MG63 (cell line): Measurements from ENCODE around the gene UBXN11. TPM values are rescaled to one million over a fixed set of nuclear protein-coding genes. Genes with fewer than 3 reads are reported as not detected.

ENCODE experiments used
- DNase-seq: peaks from one replicate; pipeline ENCODE4 v3.0.0-alpha.2; 2020
- H3K27me3 ChIP-seq: fragments of 250-450 bp; sonication (Bioruptor Pico); 2 replicates; pipeline ENCODE4 v1.5.1; 2020; ENCODE audit warnings: mild to moderate bottlenecking, moderate library complexity
- H3K36me3 ChIP-seq: fragments of 250-450 bp; sonication (Bioruptor Pico); 2 replicates; pipeline ENCODE4 v1.5.1; 2020; ENCODE audit warnings: mild to moderate bottlenecking, moderate library complexity
- H3K4me3 ChIP-seq: fragments of 250-450 bp; sonication (Bioruptor Pico); 2 replicates; pipeline ENCODE4 v1.5.1; 2020; ENCODE audit warnings: mild to moderate bottlenecking, moderate library complexity
- H3K9me3 ChIP-seq: fragments of 250-450 bp; sonication (Bioruptor Pico); 2 replicates; pipeline ENCODE4 v1.5.1; 2020; ENCODE audit warnings: mild to moderate bottlenecking, moderate library complexity
- total RNA-seq: library from RNA; depleted of rRNA; stranded (reverse); fragments of >200 nt; shearing (Covaris generic); gene quantifications from 2 replicates; pipeline ENCODE4 v1.2.3, GENCODE V29; 2014; ENCODE audit warnings: low replicate concordance

The UBXN11 gene
- total RNA-seq, 1 experiment from 2014 or later = 3.9 TPM

GRCh38 chr1:26282401-26282918 is 24.0 kb downstream of the UBXN11 start:
- no peak for DNase-seq
- Histone ChIP-seq H3K4me3 (no peak overlapping the region), H3K9me3 (no peaks in the 10 kb centered on the region), H3K36me3 (peaks cover 27% of the 10 kb centered on the region), H3K27me3 (no peaks in the 10 kb centered on the region)

- no peak for DNase-seq
- H3K27me3 ChIP-seq = no peaks in the 10 kb centered on the region
- no peak overlapping the region for H3K4me3 ChIP-seq
- no peaks in the 10 kb centered on the region for H3K9me3 ChIP-seq
- peaks cover 32% of the 10 kb centered on the region for H3K36me3 ChIP-seq
Measured at GRCh38 chr1:26281971-26282370, 24.5 kb downstream of the UBXN11 start.

- Histone ChIP-seq H3K36me3 (peaks cover 37% of the 10 kb centered on the region), H3K9me3 (no peaks in the 10 kb centered on the region), H3K27me3 (no peaks in the 10 kb centered on the region), H3K4me3 (peak overlapping the region; percentile 92; the same call in 1 of the 2 replicates)
- no peak for DNase-seq
Measured at GRCh38 chr1:26281091-26281958, 25.1 kb downstream of the UBXN11 start.

- H3K36me3 ChIP-seq = peaks cover 38% of the 10 kb centered on the region
- H3K9me3 ChIP-seq = no peaks in the 10 kb centered on the region
- H3K27me3 ChIP-seq = no peaks in the 10 kb centered on the region
- H3K4me3 ChIP-seq = peak overlapping the region; percentile 92
- peak; percentile 70 for DNase-seq
Measured at GRCh38 chr1:26280333-26281042, 25.9 kb downstream of the UBXN11 start.

GRCh38 chr1:26279456-26280332 is 26.7 kb downstream of the UBXN11 start, which contains the start of gene SH3BGRL3:
Gene SH3BGRL3 (plus strand): TSS chr1:26280086. CDS start chr1:26280156, 70 bp downstream.
- H3K4me3 ChIP-seq = peak within 1 kb of the TSS; percentile 92
- peaks cover 43% of the 10 kb centered on the region for H3K36me3 ChIP-seq
- H3K9me3 ChIP-seq = no peaks in the 10 kb centered on the region
- DNase-seq = peak; percentile 89
- H3K27me3 ChIP-seq = no peaks in the 10 kb centered on the region

GRCh38 chr1:26278724-26279455 is 27.5 kb downstream of the UBXN11 start:
- no peaks in the 10 kb centered on the region for H3K9me3 ChIP-seq
- peaks cover 51% of the 10 kb centered on the region for H3K36me3 ChIP-seq
- peak overlapping the region; percentile 92 for H3K4me3 ChIP-seq
- no peaks in the 10 kb centered on the region for H3K27me3 ChIP-seq
- peak; percentile 73 for DNase-seq

GRCh38 chr1:26278303-26278702 is 28.1 kb downstream of the UBXN11 start:
- no peak overlapping the region for H3K4me3 ChIP-seq
- H3K36me3 ChIP-seq = peaks cover 51% of the 10 kb centered on the region
- peak; percentile 94 for DNase-seq
- no peaks in the 10 kb centered on the region for H3K9me3 ChIP-seq
- H3K27me3 ChIP-seq = no peaks in the 10 kb centered on the region

DNA sequence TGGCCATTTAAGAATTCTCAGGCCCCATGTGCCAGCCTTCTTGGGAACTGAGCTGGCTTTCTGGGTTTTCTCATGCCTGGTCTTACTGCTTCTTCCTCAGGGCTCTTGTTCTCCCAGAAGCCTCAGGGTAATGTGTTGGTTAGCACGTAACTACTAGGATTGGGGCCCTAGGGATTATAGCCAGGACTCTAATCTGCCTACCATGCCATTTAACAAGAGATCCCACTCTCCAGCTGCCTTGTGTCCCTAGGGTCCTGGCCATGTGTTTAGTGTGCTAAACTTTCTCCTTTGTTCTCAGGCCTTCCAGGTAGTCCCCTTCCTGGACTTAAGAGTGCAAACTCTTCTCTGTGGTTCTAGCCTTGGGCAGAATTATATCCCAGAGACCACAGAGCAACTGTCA is 28.7 kb downstream of the UBXN11 start:
- DNase-seq = no peak
- H3K36me3 ChIP-seq = peaks cover 52% of the 10 kb centered on the region
- no peak overlapping the region for H3K4me3 ChIP-seq

GRCh38 chr1:26277261-26277661 is 29.2 kb downstream of the UBXN11 start:
- no peaks in the 10 kb centered on the region for H3K9me3 ChIP-seq
- peaks cover 51% of the 10 kb centered on the region for H3K36me3 ChIP-seq
- H3K27me3 ChIP-seq = no peaks in the 10 kb centered on the region
- no peak for DNase-seq
- H3K4me3 ChIP-seq = no peak overlapping the region

More for the DNA sequence above, 28.7 kb downstream of the UBXN11 start:
- no peaks in the 10 kb centered on the region for H3K9me3 ChIP-seq
- H3K27me3 ChIP-seq = no peaks in the 10 kb centered on the region

DNA sequence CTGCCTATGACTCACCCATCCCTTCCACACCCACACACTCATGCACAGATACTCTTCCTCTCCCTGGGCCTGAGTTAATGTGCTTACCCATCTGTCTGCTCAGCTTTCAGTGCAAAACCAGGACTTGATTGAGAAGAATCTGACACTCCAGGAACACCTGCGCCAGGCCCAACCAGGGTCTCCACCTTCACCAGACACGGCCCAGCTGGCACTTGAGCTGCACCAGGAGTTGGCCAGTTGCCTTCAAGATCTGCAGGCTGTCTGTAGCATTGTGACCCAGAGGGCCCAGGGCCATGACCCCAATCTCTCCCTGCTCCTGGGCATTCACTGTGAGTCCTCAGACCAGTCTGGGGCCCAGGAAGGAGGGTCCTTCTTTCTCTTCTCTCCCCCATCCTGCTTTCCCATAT is 30.0 kb downstream of the UBXN11 start:
- Histone ChIP-seq H3K4me3 (no peak overlapping the region), H3K9me3 (no peaks in the 10 kb centered on the region), H3K36me3 (peaks cover 52% of the 10 kb centered on the region), H3K27me3 (no peaks in the 10 kb centered on the region)
- DNase-seq = no peak

DNA sequence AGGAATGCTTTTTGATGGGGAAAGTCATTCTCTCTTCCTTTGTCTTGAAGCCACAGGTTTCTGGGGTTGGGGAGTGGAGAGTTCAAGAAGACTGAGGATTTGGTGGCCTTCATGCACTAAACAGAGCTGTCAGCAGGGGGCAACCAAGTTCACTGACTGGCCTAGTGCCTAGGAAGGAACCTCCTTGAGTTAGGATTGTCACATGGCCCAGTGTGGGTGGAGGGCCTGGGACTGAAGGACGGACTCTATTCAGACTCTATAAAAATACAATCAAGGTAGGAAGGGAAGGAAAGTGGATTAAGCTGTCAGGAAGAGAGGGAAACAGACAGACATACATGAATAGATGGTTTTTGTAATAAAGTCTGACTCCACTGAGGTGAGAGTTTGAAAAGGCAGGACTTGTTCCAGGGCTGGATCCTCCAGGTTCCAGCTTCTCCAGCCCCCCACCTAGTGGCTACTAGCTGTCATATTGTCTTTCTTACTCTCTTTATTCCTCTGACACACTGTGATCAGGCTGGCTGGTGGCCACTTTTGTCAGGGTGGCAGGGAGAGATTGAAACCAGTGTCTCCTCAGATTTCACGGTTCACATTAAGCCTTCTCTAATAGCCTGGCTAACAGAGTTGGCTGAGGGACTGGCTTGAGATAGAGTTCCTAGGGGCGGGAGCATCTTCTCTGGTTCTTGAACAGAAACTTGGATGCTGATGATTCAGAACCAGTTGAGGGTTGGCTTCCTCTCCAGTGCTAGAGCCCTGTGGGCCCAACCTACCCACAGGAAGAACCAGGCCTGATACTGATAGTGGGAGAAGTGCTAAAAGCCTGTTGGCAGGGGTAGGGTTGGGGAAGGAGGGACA is 30.6 kb downstream of the UBXN11 start:
- Histone ChIP-seq H3K4me3 (0 out of 2 replicates have a peak overlapping the region, but pooled peaks have one; percentile 2), H3K27me3 (no peaks in the 10 kb centered on the region), H3K9me3 (no peaks in the 10 kb centered on the region), H3K36me3 (peaks cover 51% of the 10 kb centered on the region)
- DNase-seq = peak; percentile 94

GRCh38 chr1:26274801-26275425 is 31.5 kb downstream of the UBXN11 start:
- Histone ChIP-seq H3K4me3 (no peak overlapping the region), H3K27me3 (no peaks in the 10 kb centered on the region), H3K36me3 (peaks cover 56% of the 10 kb centered on the region), H3K9me3 (no peaks in the 10 kb centered on the region)
- DNase-seq = peak; percentile 39

DNA sequence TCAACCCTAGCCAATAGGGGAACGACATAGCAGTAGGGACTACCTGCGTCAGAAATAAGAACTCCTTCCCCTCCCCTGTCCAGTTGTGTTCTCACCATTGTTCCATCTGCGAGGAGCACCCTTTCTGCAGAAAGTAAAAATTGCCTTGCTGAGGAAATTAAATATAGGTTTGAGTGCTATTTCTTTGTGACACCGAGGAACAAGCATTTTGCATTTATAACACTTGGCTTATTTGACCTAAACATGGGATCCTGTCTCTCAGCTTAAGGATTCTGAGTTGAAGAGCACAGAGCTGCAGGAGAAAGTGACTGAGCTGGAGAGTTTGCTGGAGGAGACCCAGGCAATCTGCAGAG is 37.3 kb downstream of the UBXN11 start:
- no peak for DNase-seq
- H3K27me3 ChIP-seq = no peaks in the 10 kb centered on the region
- H3K4me3 ChIP-seq = no peak overlapping the region
- H3K36me3 ChIP-seq = peaks cover 67% of the 10 kb centered on the region
- 0 out of 2 replicates have a peak, but pooled peaks cover 4% of the 10 kb centered on the region for H3K9me3 ChIP-seq

DNA sequence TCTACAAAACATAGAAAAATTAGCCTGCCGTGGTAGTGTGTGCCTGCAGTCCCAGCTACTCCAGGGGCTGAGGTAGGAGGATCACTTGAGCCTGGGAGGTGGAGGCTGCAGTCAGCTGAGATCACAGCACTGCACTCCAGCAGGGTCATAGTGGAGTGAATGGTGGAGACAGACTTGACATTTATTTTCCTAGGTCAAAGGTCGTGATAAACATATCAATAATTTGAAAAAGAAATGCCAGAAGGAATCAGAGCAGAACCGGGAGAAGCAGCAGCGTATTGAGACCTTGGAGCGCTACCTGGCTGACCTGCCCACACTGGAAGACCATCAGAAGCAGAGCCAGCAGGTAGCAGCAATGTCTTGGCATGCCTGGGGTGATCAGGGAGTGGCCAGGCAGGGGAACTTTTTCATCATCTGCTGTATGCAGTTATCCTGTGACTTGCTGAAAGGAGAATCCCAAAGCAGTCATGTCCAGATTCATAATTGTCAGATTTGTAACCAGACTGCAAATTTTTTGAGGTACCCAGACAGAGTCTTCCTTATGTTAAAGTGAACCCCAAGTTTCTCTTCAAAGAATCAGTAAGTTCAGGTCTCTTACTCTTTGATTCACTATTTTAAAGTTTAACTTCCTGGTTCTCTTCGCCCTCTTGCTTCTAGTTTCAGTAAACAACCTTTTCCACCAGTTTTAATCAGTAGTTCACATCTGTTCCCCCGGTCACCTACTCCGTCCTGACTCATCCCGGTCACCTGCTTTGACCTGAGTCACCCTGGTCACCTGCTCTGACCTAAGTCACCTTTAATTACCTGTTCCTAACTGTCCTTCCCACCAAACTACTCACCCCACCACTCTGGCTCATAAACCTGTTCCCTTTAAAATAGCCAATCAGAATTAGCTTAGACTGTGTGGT is 37.9 kb downstream of the UBXN11 start:
- Histone ChIP-seq H3K36me3 (peaks cover 67% of the 10 kb centered on the region), H3K4me3 (no peak overlapping the region), H3K9me3 (0 out of 2 replicates have a peak, but pooled peaks cover 4% of the 10 kb centered on the region), H3K27me3 (no peaks in the 10 kb centered on the region)
- DNase-seq = no peak
